Astrocyte of the spinal cord (primary cell): ENCODE data around the gene CDC34.

Experiments
- DNase-seq: peaks from one replicate; pipeline ENCODE4 v3.0.0; 2011; ENCODE audit warnings: low read depth, low spot score
- H3K4me3 ChIP-seq: 2 replicates; pipeline ENCODE4 v1.5.1; 2011; ENCODE audit warnings: low read depth, mild to moderate bottlenecking, low read length, moderate library complexity
- in situ Hi-C: cut with HindIII; loops from 2 replicates; pipeline ENCODE4 v1.10.0; 2017; ENCODE audit warnings: low sequenced_read_pairs
- TF ChIP-seq, protein P1 (sequence below): IDR thresholded peaks from 2 replicates; pipeline ENCODE4 v1.5.1; 2012; ENCODE audit warnings: low read depth, mild to moderate bottlenecking, low read length, inconsistent platforms

The CDC34 gene

DNA sequence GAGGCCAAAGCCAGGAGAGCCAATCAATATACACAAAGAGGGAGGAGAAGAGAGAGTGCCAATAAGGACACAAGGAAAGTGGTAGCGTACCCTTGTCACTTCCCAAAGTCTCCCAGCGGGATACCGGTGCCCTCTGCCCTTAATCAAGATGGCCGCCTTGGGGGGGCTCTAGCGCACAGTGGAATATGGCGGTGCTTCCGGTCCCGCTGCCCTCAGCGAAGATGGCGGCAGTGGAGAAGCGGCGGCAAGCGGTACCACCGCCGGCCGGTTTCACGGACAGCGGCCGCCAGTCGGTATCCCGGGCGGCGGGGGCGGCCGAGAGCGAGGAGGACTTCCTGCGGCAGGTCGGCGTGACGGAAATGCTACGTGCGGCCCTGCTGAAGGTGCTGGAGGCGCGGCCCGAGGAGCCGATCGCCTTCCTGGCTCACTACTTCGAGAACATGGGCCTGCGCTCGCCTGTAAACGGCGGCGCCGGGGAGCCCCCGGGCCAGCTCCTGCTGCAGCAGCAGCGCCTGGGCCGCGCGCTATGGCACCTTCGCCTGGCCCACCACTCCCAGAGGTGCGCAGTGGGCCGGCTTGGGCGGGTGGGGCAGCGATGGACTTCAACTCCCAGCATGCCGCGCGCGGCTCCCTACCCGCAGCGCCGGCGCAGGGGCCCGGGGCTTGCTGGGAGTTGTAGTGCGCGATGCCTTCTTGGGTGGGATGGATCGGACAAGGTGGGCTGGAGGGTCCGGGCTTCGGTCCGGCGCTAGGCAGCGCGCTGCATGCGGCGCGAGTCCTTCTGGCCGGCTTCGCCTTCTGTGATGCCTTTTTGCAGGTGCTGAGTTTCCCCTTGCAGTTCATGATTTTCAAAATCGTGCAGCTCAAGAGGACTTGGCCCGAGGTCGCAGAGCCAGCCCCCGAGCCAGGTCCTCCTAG, 24.0 kb upstream of the CDC34 start, which contains the start of gene TPGS1:
TSS of gene TPGS1 (plus strand) at position 212 of the 918 bp plus-strand sequence. CDS start at position 222, 10 bp downstream.
- in situ Hi-C loops, result no loop called here
- DNase-seq, result peak; percentile 75
- TF ChIP-seq, protein P1, sequence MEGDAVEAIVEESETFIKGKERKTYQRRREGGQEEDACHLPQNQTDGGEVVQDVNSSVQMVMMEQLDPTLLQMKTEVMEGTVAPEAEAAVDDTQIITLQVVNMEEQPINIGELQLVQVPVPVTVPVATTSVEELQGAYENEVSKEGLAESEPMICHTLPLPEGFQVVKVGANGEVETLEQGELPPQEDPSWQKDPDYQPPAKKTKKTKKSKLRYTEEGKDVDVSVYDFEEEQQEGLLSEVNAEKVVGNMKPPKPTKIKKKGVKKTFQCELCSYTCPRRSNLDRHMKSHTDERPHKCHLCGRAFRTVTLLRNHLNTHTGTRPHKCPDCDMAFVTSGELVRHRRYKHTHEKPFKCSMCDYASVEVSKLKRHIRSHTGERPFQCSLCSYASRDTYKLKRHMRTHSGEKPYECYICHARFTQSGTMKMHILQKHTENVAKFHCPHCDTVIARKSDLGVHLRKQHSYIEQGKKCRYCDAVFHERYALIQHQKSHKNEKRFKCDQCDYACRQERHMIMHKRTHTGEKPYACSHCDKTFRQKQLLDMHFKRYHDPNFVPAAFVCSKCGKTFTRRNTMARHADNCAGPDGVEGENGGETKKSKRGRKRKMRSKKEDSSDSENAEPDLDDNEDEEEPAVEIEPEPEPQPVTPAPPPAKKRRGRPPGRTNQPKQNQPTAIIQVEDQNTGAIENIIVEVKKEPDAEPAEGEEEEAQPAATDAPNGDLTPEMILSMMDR, result no peak
- peak within 1 kb of the TSS; percentile 77 for H3K4me3 ChIP-seq

DNA sequence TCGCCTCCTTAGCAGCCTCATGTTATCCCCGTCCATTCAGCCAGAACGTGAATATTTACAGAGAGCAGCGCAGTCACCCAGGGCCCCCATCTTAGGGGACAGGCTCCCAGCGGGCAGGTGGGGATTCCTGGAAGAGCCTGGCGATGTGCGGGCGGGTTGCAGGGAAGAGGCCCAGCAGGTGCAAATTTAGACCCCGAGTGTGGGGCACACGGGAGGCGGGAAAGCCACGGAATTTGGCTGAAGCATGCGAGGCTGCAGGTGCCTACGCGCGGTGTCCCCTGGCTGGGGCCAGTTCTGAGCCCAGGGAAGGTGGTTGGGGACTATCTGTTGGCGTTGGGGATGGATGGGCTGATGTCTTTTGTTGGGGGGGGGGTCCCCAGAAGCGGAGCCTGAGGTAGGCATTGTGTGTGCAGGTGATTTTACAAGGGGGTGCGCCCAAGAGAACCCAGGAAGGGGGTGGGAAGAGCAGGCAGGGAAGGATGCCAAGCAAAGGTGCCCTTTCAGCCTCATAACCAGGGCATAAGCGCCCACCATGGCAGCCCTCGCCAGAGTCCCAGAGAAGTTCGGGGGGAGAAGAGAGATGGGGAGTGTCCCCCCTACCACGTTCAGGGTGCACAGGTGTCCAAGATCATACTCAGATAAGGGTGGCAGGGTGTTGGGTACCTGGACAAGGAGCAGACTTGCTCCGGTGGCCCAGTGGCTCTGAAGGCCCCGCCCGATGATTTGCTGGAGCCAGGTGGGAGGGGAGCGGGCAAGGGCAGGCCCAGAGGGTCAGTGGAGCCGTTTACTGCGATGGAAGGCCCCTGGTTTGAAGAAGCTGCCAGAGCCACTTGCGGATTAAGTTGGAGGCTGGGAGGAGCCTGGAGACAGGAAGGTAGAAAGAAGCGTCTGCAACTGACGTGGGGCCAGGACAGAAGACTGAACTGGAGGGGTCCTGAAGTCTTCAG, 23.1 kb upstream of the CDC34 start:
- no peak for DNase-seq
- H3K4me3 ChIP-seq, result peak overlapping the region; percentile 77
- in situ Hi-C loops, result no loop called here
- TF ChIP-seq, protein P1, result no peak

DNA sequence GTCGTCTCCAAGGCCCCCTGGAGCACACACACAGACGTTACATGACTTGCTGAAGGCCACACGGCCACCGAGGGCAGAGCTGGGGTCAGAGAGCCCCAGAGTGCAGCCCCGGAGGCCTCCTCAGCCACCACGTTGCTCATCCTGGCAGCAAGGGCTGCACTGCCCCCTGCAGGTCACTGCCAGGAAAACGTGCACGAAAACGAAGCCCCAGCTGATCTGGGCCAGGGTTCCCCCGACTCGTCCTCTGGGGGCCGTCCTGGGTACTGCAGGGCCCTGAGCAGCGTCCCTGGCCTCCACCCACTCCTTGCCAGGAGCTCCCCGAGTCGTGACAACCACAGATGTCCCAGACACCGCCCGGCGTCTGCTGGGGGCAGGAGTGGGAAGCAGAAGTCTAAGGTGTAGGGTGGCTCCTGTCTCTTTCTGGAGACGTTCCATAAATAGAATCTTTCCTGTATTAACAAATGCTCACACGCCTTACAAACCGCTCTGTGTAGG, 20.9 kb upstream of the CDC34 start:
- in situ Hi-C loops, result no loop called here
- TF ChIP-seq, protein P1, result peak; percentile 98
- peak; percentile 82 for DNase-seq
- no peak overlapping the region for H3K4me3 ChIP-seq

DNA sequence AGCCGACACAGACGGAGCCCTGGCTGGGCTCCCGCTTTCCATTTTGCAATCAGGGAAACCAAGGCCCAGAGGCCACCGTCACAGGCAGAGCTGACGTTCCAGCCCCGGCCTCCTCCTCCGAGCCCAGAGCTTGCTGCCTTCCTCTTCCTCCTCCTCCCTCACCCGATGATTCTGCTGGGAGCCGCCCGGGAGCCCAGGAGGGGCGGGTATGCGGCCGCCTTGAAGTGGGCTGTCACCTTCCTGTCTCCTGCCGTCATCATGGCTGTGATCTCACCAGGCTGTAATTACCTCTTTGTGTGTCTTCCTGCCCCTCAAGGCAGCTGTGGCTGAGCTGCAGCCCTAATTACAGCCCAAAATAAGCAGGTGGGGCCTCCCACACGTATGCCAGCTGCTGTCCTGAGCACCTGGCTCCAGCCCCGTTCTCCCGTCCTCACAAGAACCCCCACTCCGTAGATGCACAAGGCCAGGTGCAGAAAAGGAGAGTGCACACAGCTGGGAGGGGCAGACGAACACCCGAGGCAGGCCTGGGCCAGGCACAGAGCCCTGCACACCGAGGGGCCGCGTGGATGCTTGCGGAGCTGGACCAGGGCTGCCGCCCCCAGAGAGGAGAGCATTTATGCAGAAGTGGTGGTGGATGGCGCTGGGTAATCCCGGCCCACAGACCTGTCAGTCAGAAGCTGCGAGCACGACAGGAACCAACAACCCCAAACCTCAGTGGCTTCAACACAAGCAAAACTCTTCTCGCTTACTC, 20.3 kb upstream of the CDC34 start:
- TF ChIP-seq, protein P1, result no peak
- DNase-seq, result peak; percentile 62
- in situ Hi-C loops, result no loop called here
- no peak overlapping the region for H3K4me3 ChIP-seq

DNA sequence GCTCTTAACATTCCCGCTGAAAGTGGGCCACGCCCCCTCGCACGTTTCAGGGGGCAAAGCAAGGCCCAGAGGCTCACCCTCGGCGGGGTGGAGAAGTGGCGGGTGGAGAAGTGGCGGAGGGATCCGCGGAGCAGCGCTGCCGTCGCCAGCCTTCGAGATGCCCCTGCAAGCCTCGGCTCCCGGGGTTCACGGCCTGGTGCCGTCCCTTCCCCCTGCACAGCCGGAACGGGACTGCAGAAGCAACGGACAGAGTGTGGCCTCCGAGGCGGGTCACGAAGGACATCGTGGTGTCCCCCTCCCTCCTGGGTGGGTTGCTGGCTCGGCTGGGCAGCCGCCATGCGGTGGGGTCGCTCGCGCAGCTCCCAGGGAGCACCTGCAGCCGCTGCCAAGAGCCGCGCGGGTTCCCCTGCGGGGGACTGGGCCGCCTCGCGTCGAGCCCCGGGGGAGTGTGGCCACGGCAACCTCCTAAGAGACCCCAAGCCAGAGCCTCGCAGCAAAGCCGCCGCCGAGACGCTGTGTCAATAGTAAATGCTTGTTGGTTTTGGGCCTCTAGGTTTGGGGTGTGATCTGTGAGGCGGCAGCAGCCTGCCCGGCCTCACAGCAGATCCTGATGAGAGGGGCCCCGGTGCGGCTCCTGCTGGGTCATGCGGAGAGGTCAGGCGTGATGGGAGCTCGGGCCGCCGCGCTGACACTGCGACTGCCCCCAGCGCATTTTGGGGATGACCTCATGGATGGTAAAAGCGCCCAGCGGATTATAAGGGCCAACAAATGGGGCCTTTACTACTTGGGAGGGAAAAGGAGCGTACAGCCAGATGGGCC, 18.8 kb upstream of the CDC34 start:
- TF ChIP-seq, protein P1, result no peak

More for the DNA sequence above, 18.8 kb upstream of the CDC34 start:
- in situ Hi-C loops, result no loop called here
- no peak overlapping the region for H3K4me3 ChIP-seq
- DNase-seq, result no peak
